ENCODE data around the gene MEGF9. TPM values are rescaled to one million over a fixed set of nuclear protein-coding genes. Genes with fewer than 3 reads are reported as not detected.
A peak's percentile ranks its signal among the peaks of the same experiment; 100 is the strongest.

The MEGF9 gene
- total RNA-seq, 4 donors from 2014 or later, result 62.1 to 113 (median 91.8) TPM

DNA sequence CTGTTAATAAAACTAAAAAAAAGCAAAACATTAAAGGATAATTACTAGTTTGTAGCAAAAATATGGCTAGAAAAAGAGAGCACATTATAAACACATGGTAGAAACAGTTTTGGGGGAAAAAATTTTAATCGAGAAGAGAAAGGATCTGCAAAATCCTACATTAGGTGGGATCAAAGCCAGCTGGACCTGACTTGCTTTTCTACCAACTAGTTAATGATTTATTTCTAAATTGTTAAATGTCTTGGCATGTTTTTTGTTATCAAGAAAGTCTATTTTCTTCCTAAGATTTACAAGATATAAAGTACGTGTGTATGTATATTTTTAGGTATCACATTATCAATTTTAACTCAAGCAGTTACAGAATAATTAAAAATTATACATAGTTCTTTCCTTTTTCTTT is 87.2 kb downstream of the MEGF9 start:
- Histone ChIP-seq H3K4me3 (no peak overlapping the region), H3K4me1 (peaks cover 0 to 69% (median 2%) of the 10 kb centered on the region in 4 donors), H3K27ac (peak overlapping the region; percentile 36 to 80 (median 58)), H3K27me3 (no peaks in the 10 kb centered on the region), H3K9me3 (no peaks in the 10 kb centered on the region), H3K36me3 (no peaks in the 10 kb centered on the region)
- TF ChIP-seq, protein P1, sequence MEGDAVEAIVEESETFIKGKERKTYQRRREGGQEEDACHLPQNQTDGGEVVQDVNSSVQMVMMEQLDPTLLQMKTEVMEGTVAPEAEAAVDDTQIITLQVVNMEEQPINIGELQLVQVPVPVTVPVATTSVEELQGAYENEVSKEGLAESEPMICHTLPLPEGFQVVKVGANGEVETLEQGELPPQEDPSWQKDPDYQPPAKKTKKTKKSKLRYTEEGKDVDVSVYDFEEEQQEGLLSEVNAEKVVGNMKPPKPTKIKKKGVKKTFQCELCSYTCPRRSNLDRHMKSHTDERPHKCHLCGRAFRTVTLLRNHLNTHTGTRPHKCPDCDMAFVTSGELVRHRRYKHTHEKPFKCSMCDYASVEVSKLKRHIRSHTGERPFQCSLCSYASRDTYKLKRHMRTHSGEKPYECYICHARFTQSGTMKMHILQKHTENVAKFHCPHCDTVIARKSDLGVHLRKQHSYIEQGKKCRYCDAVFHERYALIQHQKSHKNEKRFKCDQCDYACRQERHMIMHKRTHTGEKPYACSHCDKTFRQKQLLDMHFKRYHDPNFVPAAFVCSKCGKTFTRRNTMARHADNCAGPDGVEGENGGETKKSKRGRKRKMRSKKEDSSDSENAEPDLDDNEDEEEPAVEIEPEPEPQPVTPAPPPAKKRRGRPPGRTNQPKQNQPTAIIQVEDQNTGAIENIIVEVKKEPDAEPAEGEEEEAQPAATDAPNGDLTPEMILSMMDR (IDR thresholded peaks at IDR 0.05), result no peak
- no peak for TF ChIP-seq EP300 (IDR thresholded peaks at IDR 0.05)
- TF ChIP-seq POLR2A (IDR thresholded peaks at IDR 0.05), result no peak
- DNase-seq (ENCODE audit: low spot score in 2 of 2), result no peak
- 52% methylated on average over 2 of the region's 2 CpGs for WGBS, 2 donors

DNA sequence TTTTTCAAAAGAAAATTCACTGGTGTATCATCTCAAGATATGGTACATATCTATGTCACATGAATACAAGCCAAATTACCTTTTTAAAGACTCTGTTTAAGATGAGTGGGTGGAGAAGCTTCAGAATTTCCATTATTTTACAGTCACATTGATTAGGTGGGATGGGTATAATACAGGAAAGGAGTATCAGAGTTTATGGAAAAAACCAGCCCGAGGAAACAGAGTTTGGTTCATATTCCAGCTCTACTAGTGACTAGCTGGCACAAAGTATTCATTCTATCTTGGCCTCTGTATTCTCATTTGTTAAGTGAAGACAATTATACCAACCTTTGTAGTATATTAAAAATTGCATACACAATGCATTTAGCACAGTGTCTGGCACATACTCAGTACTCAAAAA is 87.8 kb downstream of the MEGF9 start:
- Histone ChIP-seq H3K27me3 (no peaks in the 10 kb centered on the region), H3K4me3 (no peak overlapping the region), H3K4me1 (peaks cover 0 to 65% (median 2%) of the 10 kb centered on the region in 4 donors), H3K9me3 (no peaks in the 10 kb centered on the region), H3K36me3 (no peaks in the 10 kb centered on the region), H3K27ac (peak overlapping the region in 3 of 4 donors; percentile 36 to 80 (median 69))
- no peak for TF ChIP-seq POLR2A (IDR thresholded peaks at IDR 0.05)
- TF ChIP-seq, protein P1 (IDR thresholded peaks at IDR 0.05), result no peak
- no peak for TF ChIP-seq EP300 (IDR thresholded peaks at IDR 0.05)
- WGBS, 2 donors, result 46 to 58% methylated on average over 1 of the region's 1 CpG
- DNase-seq (ENCODE audit: low spot score in 2 of 2), result no peak

DNA sequence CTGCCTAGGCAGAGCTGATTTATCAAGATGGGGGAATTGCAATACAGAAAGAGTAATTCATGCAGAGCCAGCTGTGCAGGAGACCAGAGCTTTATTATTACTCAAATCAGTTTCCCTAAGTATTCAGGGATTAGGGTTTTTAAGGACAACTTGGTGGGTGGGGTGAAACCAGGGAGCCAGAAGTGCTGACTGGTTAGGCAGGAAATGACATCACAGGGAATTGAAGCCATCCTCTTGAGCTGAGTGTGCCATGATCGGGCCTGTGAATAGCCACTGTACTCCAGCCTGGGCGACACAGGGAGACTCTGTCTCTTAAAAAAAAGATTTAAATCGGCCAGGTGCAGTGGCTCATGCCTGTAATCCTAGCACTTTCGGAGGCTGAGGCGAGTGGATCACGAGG is 89.0 kb downstream of the MEGF9 start:
- no peak overlapping the region for H3K4me3 ChIP-seq
- H3K4me1 ChIP-seq, result peaks cover 0 to 60% (median 2%) of the 10 kb centered on the region in 4 donors
- 77 to 78% methylated on average over 6 of the region's 6 CpGs for WGBS, 2 donors
- H3K27me3 ChIP-seq, result no peaks in the 10 kb centered on the region
- TF ChIP-seq EP300 (IDR thresholded peaks at IDR 0.05), result no peak
- no peak for TF ChIP-seq POLR2A (IDR thresholded peaks at IDR 0.05)
- TF ChIP-seq, protein P1 (IDR thresholded peaks at IDR 0.05), result no peak
- H3K27ac ChIP-seq, result peak overlapping the region in 3 of 4 donors; percentile 22 to 80 (median 69)
- no peaks in the 10 kb centered on the region for H3K36me3 ChIP-seq
- no peak for DNase-seq (ENCODE audit: low spot score in 2 of 2)
- H3K9me3 ChIP-seq, result no peaks in the 10 kb centered on the region

DNA sequence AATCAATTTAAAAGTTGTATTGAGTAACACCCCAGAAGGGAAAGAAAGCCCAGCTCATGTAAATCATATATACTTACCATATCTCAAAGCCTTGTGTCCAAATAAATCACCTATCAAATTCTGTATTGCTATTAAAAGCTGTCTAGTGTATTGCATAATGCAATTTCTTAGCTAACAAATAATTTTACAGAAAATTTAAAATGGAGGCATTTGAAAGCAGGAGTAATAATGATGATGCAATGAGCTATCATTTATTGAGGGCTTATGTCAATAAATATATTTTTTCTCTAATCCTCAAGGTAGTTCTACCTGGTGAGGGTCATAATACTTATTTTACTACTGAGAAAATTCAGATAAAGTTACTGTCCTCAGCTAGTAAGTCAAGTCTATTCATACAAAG is 91.5 kb downstream of the MEGF9 start:
- no peaks in the 10 kb centered on the region for H3K9me3 ChIP-seq
- H3K4me1 ChIP-seq, result peaks cover 0 to 60% (median 0%) of the 10 kb centered on the region in 4 donors
- TF ChIP-seq POLR2A (IDR thresholded peaks at IDR 0.05), result no peak
- no peak for TF ChIP-seq EP300 (IDR thresholded peaks at IDR 0.05)
- TF ChIP-seq, protein P1 (IDR thresholded peaks at IDR 0.05), result no peak
- peak overlapping the region in 2 of 4 donors; percentile 69 to 80 for H3K27ac ChIP-seq
- DNase-seq (ENCODE audit: low spot score in 2 of 2), result no peak
- no peaks in the 10 kb centered on the region for H3K36me3 ChIP-seq
- no peak overlapping the region for H3K4me3 ChIP-seq
- no peaks in the 10 kb centered on the region for H3K27me3 ChIP-seq

DNA sequence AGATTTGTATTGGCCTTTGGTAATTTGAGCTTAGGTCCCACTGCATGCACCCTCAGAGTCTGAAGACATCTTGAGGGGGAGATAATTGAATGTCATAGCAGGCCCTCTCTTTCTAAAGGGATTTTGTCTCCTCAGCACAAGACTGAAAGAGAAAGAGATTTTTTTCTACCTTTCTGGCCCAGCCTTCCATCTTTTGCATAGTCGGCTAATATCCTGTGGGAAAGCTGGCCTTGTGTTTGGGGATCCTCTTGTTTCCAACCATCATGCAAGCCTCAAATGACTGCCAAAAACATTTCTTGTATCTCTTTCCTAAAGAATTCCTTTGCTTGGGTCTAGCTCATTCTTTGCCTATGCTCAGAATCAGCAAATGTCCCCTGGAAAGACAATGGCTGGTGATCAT is 92.3 kb downstream of the MEGF9 start:
- H3K4me3 ChIP-seq, result no peak overlapping the region
- H3K9me3 ChIP-seq, result no peaks in the 10 kb centered on the region
- H3K27ac ChIP-seq, result peak overlapping the region in 2 of 4 donors; percentile 49 to 69
- no peak for DNase-seq (ENCODE audit: low spot score in 2 of 2)
- H3K4me1 ChIP-seq, result peaks cover 0 to 60% (median 2%) of the 10 kb centered on the region in 4 donors
- no peak for TF ChIP-seq POLR2A (IDR thresholded peaks at IDR 0.05)
- TF ChIP-seq EP300 (IDR thresholded peaks at IDR 0.05), result no peak
- TF ChIP-seq, protein P1 (IDR thresholded peaks at IDR 0.05), result no peak
- WGBS, 2 donors, result 86 to 88% methylated on average over 1 of the region's 1 CpG
- no peaks in the 10 kb centered on the region for H3K27me3 ChIP-seq
- H3K36me3 ChIP-seq, result no peaks in the 10 kb centered on the region

Data from tibial nerve (tissue), 4 donors.